Measurements from ENCODE around the gene RAB13. TPM values are rescaled to one million over a fixed set of nuclear protein-coding genes. Genes with fewer than 3 reads are reported as not detected.

The RAB13 gene
- total and polyA plus RNA-seq, 2 of the 4 experiments (the other 2 are of a cell fraction) = 42.3 to 249 TPM

GRCh38 chr1:153953859-153954365 is 32.2 kb downstream of the RAB13 start:
- H2AK5ac ChIP-seq (ENCODE audit: low read depth, low read length) = no peak overlapping the region
- H2BK15ac ChIP-seq (ENCODE audit: low read depth, low read length) = no peak overlapping the region
- peaks cover 11% of the 10 kb centered on the region; the same call in 1 of the 2 replicates for H3K4me1 ChIP-seq (ENCODE audit: control insufficient read depth, insufficient read depth, low read length)
- no peak overlapping the region for H3K4me3 ChIP-seq (ENCODE audit: insufficient read depth, low read depth, low read length)
- BruUV-seq (replicated peaks) = no TSS peak
- H3K79me1 ChIP-seq (ENCODE audit: low read depth in 1 of 2, low read length in 2 of 2) = peaks cover 24 to 59% of the 10 kb centered on the region in 2 experiments
- peaks cover 41% of the 10 kb centered on the region for H4K20me1 ChIP-seq (ENCODE audit: insufficient read depth, low read length)
- no peak overlapping the region for H2BK5ac ChIP-seq (ENCODE audit: low read depth, low read length, poor library complexity, severe bottlenecking)
- no peak overlapping the region for H3K14ac ChIP-seq (replicated peaks; ENCODE audit: low read depth, low read length)
- no peak overlapping the region for H2BK20ac ChIP-seq (ENCODE audit: low read depth, low read length)
- no peak overlapping the region for H4K8ac ChIP-seq (ENCODE audit: low read depth in 2 of 2, low read length in 2 of 2)
- ChIA-PET POLR2A (ENCODE audit: unreplicated experiment) (no interaction called here), CTCF (no interaction called here)
- H2AFZ ChIP-seq (replicated peaks; ENCODE audit: low read length, poor library complexity) = no peak overlapping the region
- H3K4me2 ChIP-seq (ENCODE audit: low read depth, low read length) = no peak overlapping the region
- H3K4ac ChIP-seq (ENCODE audit: low read depth, low read length) = no peak overlapping the region
- H3K9ac ChIP-seq (ENCODE audit: low read depth, low read length) = no peak overlapping the region
- H4K5ac ChIP-seq (ENCODE audit: low read depth, low read length) = no peak overlapping the region
- peaks cover 38% of the 10 kb centered on the region for H3K36me3 ChIP-seq (ENCODE audit: control insufficient read depth, insufficient read depth, low read length)
- no peaks in the 10 kb centered on the region for H3K9me3 ChIP-seq (ENCODE audit: control insufficient read depth, insufficient read depth, low read length)
- peaks cover 14% of the 10 kb centered on the region; the same call in 1 of the 2 replicates for H3K9me1 ChIP-seq (ENCODE audit: insufficient read depth, low read length)
- H3K23ac ChIP-seq (ENCODE audit: low read depth, low read length) = no peak overlapping the region
- no CpG with 5 or more reads among the region's 4 CpGs for WGBS, 2 experiments (ENCODE audit: extremely low coverage in 2 of 2, insufficient read length in 1 of 2)
- dilution Hi-C loops (cut with HindIII; ENCODE audit: low sequenced_read_pairs, unreplicated experiment) = no loop called here
- H3K18ac ChIP-seq (ENCODE audit: low read depth, low read length) = no peak overlapping the region
- no peak overlapping the region for H3K27ac ChIP-seq (ENCODE audit: insufficient read depth, low read length)
- no peak overlapping the region for H2BK120ac ChIP-seq (ENCODE audit: low read depth, low read length)
- ATAC-seq (ENCODE audit: low read depth) (no peak), DNase-seq (no peak)
- H4K91ac ChIP-seq (ENCODE audit: insufficient read depth, low read depth, low read length) = no peak overlapping the region
- intact Hi-C loops (cut with micrococcal nuclease) = no loop called here
- in situ Hi-C loops (cut with MboI; ENCODE audit: low sequenced_read_pairs) = loop anchor here (25.0 kb wide), 1 partner anchor 417 kb away; the partner anchor contains the start of genes S100A3, S100A4, S100A5 and S100A6
- H3K27me3 ChIP-seq (ENCODE audit: control insufficient read depth, insufficient read depth, low read length) = no peaks in the 10 kb centered on the region
- H3K56ac ChIP-seq (ENCODE audit: extremely low read depth, insufficient read depth, low read length) = no peak overlapping the region
- no peak for TF ChIP-seq NFE2L2 (IDR thresholded peaks at IDR 0.05; ENCODE audit: low read depth, low read length)
- no peak for TF ChIP-seq MAFK (IDR thresholded peaks at IDR 0.05; ENCODE audit: low read depth, low read length)
- no peak for TF ChIP-seq RAD21 (IDR thresholded peaks at IDR 0.05; ENCODE audit: low read length)
- no peak for TF ChIP-seq MXI1 (IDR thresholded peaks at IDR 0.05; ENCODE audit: borderline replicate concordance, low read depth, low read length)
- no peak for TF ChIP-seq POLR2A (IDR thresholded peaks at IDR 0.05; ENCODE audit: low read depth, low read length)
- TF ChIP-seq FOS (IDR thresholded peaks at IDR 0.05; ENCODE audit: low read depth, low read length) = no peak
- H2AK9ac ChIP-seq (replicated peaks; ENCODE audit: low read depth, low read length, poor library complexity) = no peak overlapping the region
